H1 (cell line): ENCODE measurements around the gene PPP2R1A. TPM values are rescaled to one million over a fixed set of nuclear protein-coding genes. Genes with fewer than 3 reads are reported as not detected.
A peak's percentile ranks its signal among the peaks of the same experiment; 100 is the strongest.

Experiments
- CTCF ChIA-PET: fragments of 300-600 bp; sonication (Branson Sonifier 250); formaldehyde crosslinking; loops from one replicate; lab custom pipeline; 2021; ENCODE audit not compliant: partially characterized antibody; lab: Charles Lee
- POLR2A ChIA-PET: fragments of 300-600 bp; sonication (Branson Sonifier 250); formaldehyde crosslinking; loops from one replicate; lab custom pipeline; 2021; ENCODE audit warnings: inconsistent platforms; ENCODE audit not compliant: partially characterized antibody; lab: Charles Lee
- DNase-seq, 2 experiments: peaks; one replicate each; pipeline versions ENCODE4 v3.0.0 to v3.0.0-alpha.2; 2010 to 2022; ENCODE audit warnings: low spot score in 2 of 2, low read depth in 1 of 2, mixed read lengths in 1 of 2
- FAIRE-seq: peaks from 2 replicates; lab custom pipeline; 2011; peaks lifted over from hg19 to GRCh38; lab: Jason Lieb, UNC
- H2AFZ ChIP-seq: 2 replicates; pipeline ENCODE4 v1.8.1; 2012; ENCODE audit warnings: low read length, inconsistent platforms
- H2AK5ac ChIP-seq: 2 replicates; pipeline ENCODE4 v1.6.1; 2013; ENCODE audit warnings: low read depth, low read length
- H2BK120ac ChIP-seq: replicated peaks from 2 replicates; pipeline ENCODE3; 2013; ENCODE audit warnings: low read depth, low read length, inconsistent platforms
- H2BK12ac ChIP-seq: 2 replicates; pipeline ENCODE4 v1.6.1; 2013; ENCODE audit warnings: low read depth, low read length
- H2BK15ac ChIP-seq: 2 replicates; pipeline ENCODE4 v1.6.1; 2013; ENCODE audit warnings: low read length
- H2BK20ac ChIP-seq: 2 replicates; pipeline ENCODE4 v1.6.1; 2013; ENCODE audit warnings: low read length
- H2BK5ac ChIP-seq: 2 replicates; pipeline ENCODE4 v1.6.1; 2013; ENCODE audit warnings: low read depth, low read length
- H3K14ac ChIP-seq: 2 replicates; pipeline ENCODE4 v1.6.1; 2013; ENCODE audit warnings: inconsistent platforms; ENCODE audit not compliant: insufficient read length
- H3K18ac ChIP-seq: 2 replicates; pipeline ENCODE4 v1.6.1; 2013; ENCODE audit warnings: low read length; ENCODE audit errors: extremely low read depth
- H3K23ac ChIP-seq: 2 replicates; pipeline ENCODE4 v1.6.1; 2013; ENCODE audit warnings: inconsistent platforms; ENCODE audit not compliant: insufficient read length
- H3K23me2 ChIP-seq: 2 replicates; pipeline ENCODE4 v1.6.1; 2013; ENCODE audit warnings: low read depth, low read length
- H3K27ac ChIP-seq: 2 replicates; pipeline ENCODE4 v1.6.1; 2011; ENCODE audit warnings: low read depth, low read length, inconsistent platforms
- H3K27me3 ChIP-seq, 4 experiments: replicated peaks in 1 of 4; 1 replicate in 1 of 4; 2 replicates in 3 of 4; pipeline versions ENCODE4 v1.6.1 to v1.8.1; 2011 to 2013; ENCODE audit warnings: low read length in 3 of 4, mild to moderate bottlenecking in 3 of 4, inconsistent platforms in 2 of 4, mixed read lengths in 2 of 4, moderate library complexity in 1 of 4; ENCODE audit not compliant: control insufficient read depth in 3 of 4, insufficient read depth in 3 of 4; ENCODE audit errors: extremely low read depth in 1 of 4
- H3K36me3 ChIP-seq, 4 experiments: 2 replicates each; pipeline versions ENCODE4 v1.6.1 to v1.8.1; 2011 to 2013; ENCODE audit warnings: mild to moderate bottlenecking in 4 of 4, low read length in 3 of 4, moderate library complexity in 2 of 4, control low read depth in 1 of 4, inconsistent platforms in 1 of 4; ENCODE audit not compliant: insufficient read depth in 4 of 4, control insufficient read depth in 2 of 4
- H3K4ac ChIP-seq: replicated peaks from 2 replicates; pipeline ENCODE3; 2013; ENCODE audit warnings: low read length, low read depth, mixed read lengths, inconsistent platforms; ENCODE audit not compliant: insufficient read length
- H3K4me1 ChIP-seq, 4 experiments: replicated peaks in 1 of 4; 1 replicate in 1 of 4; 2 replicates in 3 of 4; pipeline versions ENCODE4 v1.6.1 to v1.8.1; 2011 to 2013; ENCODE audit warnings: low read length in 3 of 4, inconsistent platforms in 2 of 4, mixed read lengths in 1 of 4; ENCODE audit not compliant: insufficient read depth in 4 of 4, control insufficient read depth in 3 of 4
- H3K4me2 ChIP-seq, 2 experiments: 2 replicates each; pipeline versions ENCODE4 v1.6.1 to v1.8.1; 2011 to 2013; ENCODE audit warnings: low read depth in 2 of 2, low read length in 2 of 2, control low read depth in 1 of 2, inconsistent platforms in 1 of 2, mild to moderate bottlenecking in 1 of 2; ENCODE audit not compliant: insufficient read depth in 1 of 2
- H3K4me3 ChIP-seq, 4 experiments: fragments of 200-600, 300-600 bp in 1 of 4; sonication (generic), shearing (Covaris generic), sonication (Bioruptor Twin) in 1 of 4; 2 replicates each; pipeline versions ENCODE4 v1.5.1 to v1.8.1; 2011 to 2016; ENCODE audit warnings: low read length in 4 of 4, low read depth in 3 of 4, control low read depth in 2 of 4, inconsistent platforms in 2 of 4, mild to moderate bottlenecking in 2 of 4, mixed read lengths in 1 of 4, moderate library complexity in 1 of 4; ENCODE audit not compliant: insufficient read depth in 2 of 4; ENCODE audit errors: extremely low read depth in 1 of 4
- H3K56ac ChIP-seq: replicated peaks from 2 replicates; pipeline ENCODE3; 2013; ENCODE audit warnings: low read depth, mild to moderate bottlenecking, mixed read lengths, low read length, inconsistent platforms; ENCODE audit not compliant: insufficient read length
- H3K79me1 ChIP-seq: 2 replicates; pipeline ENCODE4 v1.6.1; 2013; ENCODE audit warnings: low read depth, low read length, control low read depth
- H3K79me2 ChIP-seq, 2 experiments: 2 replicates each; pipeline versions ENCODE4 v1.6.1 to v1.8.1; 2012 to 2013; ENCODE audit warnings: low read length in 2 of 2, mild to moderate bottlenecking in 2 of 2, inconsistent platforms in 1 of 2; ENCODE audit not compliant: insufficient read depth in 2 of 2, control insufficient read depth in 1 of 2
- H3K9ac ChIP-seq, 4 experiments: replicated peaks in 1 of 4; 1 replicate in 1 of 4; 2 replicates in 3 of 4; pipeline versions ENCODE4 v1.6.1 to v1.8.1; 2011 to 2013; ENCODE audit warnings: low read depth in 3 of 4, low read length in 3 of 4, control low read depth in 2 of 4, mild to moderate bottlenecking in 2 of 4, moderate library complexity in 2 of 4, inconsistent platforms in 1 of 4; ENCODE audit errors: extremely low read depth in 1 of 4
- H3K9me3 ChIP-seq, 2 experiments: 2 replicates each; pipeline versions ENCODE4 v1.6.1 to v1.8.1; 2012 to 2013; ENCODE audit warnings: mild to moderate bottlenecking in 2 of 2, moderate library complexity in 2 of 2, control low read depth in 1 of 2, inconsistent platforms in 1 of 2, low read depth in 1 of 2, low read length in 1 of 2, mixed read lengths in 1 of 2; ENCODE audit not compliant: insufficient read depth in 2 of 2
- H4K20me1 ChIP-seq, 2 experiments: replicated peaks in 1 of 2; 2 replicates each; pipeline versions ENCODE3 to v1.8.1; 2011 to 2013; ENCODE audit warnings: inconsistent platforms in 2 of 2, low read length in 2 of 2, mild to moderate bottlenecking in 1 of 2; ENCODE audit not compliant: insufficient read depth in 2 of 2, control insufficient read depth in 1 of 2
- H4K5ac ChIP-seq: 2 replicates; pipeline ENCODE4 v1.6.1; 2013; ENCODE audit warnings: low read length, low read depth, mixed read lengths, inconsistent platforms; ENCODE audit not compliant: insufficient read length
- H4K8ac ChIP-seq: 2 replicates; pipeline ENCODE4 v1.8.0; 2013; ENCODE audit warnings: mild to moderate bottlenecking, moderate library complexity, low read length, inconsistent platforms; ENCODE audit not compliant: insufficient read depth; ENCODE audit errors: extremely low read depth
- H4K91ac ChIP-seq: replicated peaks from 2 replicates; pipeline ENCODE3; 2013; ENCODE audit warnings: low read length, mixed read lengths, inconsistent platforms; ENCODE audit not compliant: insufficient read length
- ASH2L ChIP-seq: fragments of 200-600, 300-600 bp; sonication (generic); IDR thresholded peaks from one replicate; pipeline ENCODE4 v1.7.1; 2017; ENCODE audit warnings: low read length
- HDAC2 ChIP-seq, 2 experiments: fragments of 300-600 bp in 1 of 2; sonication (generic) in 1 of 2; IDR thresholded peaks; 2 replicates each; pipeline ENCODE4 v1.6.1; 2011 to 2012; ENCODE audit warnings: low read depth in 2 of 2, low read length in 2 of 2, mild to moderate bottlenecking in 2 of 2, moderate library complexity in 2 of 2, borderline replicate concordance in 1 of 2, inconsistent platforms in 1 of 2
- KDM4A ChIP-seq: IDR thresholded peaks from one replicate; pipeline ENCODE4 v1.7.1; 2012; ENCODE audit warnings: low read depth, mild to moderate bottlenecking, moderate library complexity, low read length, inconsistent platforms; ENCODE audit not compliant: severe bottlenecking
- MAFK ChIP-seq: IDR thresholded peaks from 2 replicates; pipeline ENCODE4 v1.6.1; 2012; ENCODE audit warnings: low read depth, mild to moderate bottlenecking, improper control_type of control experiment, low read length
- PHF8 ChIP-seq: fragments of 200-600 bp; sonication (generic); conservative IDR thresholded peaks from 2 replicates; pipeline ENCODE4 v1.7.1; 2012; ENCODE audit warnings: low read depth, mild to moderate bottlenecking, inconsistent platforms, low read length, moderate library complexity
- POLR2A ChIP-seq, 2 experiments: IDR thresholded peaks; 1 replicate in 1 of 2; 2 replicates in 1 of 2; pipeline ENCODE4 v1.6.1; 2011; ENCODE audit warnings: low read depth in 2 of 2, low read length in 2 of 2, mild to moderate bottlenecking in 2 of 2; ENCODE audit errors: control extremely low read depth in 1 of 2
- RBBP5 ChIP-seq: IDR thresholded peaks from 2 replicates; pipeline ENCODE4 v1.7.1; 2012; ENCODE audit warnings: low read depth, mild to moderate bottlenecking, inconsistent platforms, low read length, moderate library complexity, borderline replicate concordance
- TAF1 ChIP-seq: IDR thresholded peaks from 2 replicates; pipeline ENCODE4 v1.6.1; 2011; ENCODE audit warnings: mild to moderate bottlenecking, low read depth, low read length
- YY1 ChIP-seq: IDR thresholded peaks from 2 replicates; pipeline ENCODE4 v1.6.1; 2011; ENCODE audit warnings: low read depth, mild to moderate bottlenecking, low read length
- WGBS, 2 experiments: shearing (Covaris generic) in 1 of 2; methylation state at CpG; one replicate each; pipeline versions ENCODE4 v1.1.6 to v1.1.7; 2013 to 2015; ENCODE audit warnings: low lambda C conversion rate in 2 of 2, mixed read lengths in 2 of 2, inconsistent platforms in 1 of 2, low coverage in 1 of 2, missing lambda C conversion rate in 1 of 2; ENCODE audit not compliant: insufficient replicate concordance in 2 of 2, insufficient coverage in 1 of 2, insufficient read length in 1 of 2; ENCODE audit errors: extremely low coverage in 1 of 2, missing lambda C conversion rate in 1 of 2; 5-methylcytosine and 5-hydroxymethylcytosine counted together
- polyA plus RNA-seq, 7 experiments: library from polyadenylated mRNA; depleted of rRNA in 3 of 7; stranded (reverse) in 5 of 7; unstranded in 2 of 7; fragments of >200 nt in 5 of 7; fragments of 200-250 nt in 2 of 7; gene quantifications; 1 replicate in 5 of 7; 2 replicates in 1 of 7; 4 replicates in 1 of 7; pipeline versions ENCODE4 v1.2.1 to v1.2.3, GENCODE V29; 2011 to 2013; ENCODE audit warnings: missing spikeins in 2 of 7, mixed read lengths in 2 of 7
- total RNA-seq: library from RNA; stranded (reverse); fragmentation: NEBNext Ultra II Directional; extraction: Animal tissue kit (Norgen Biotek cat#: 25700); gene quantifications from 2 replicates; pipeline ENCODE4 v1.2.1, GENCODE V29; 2021

PPP2R1A gene
- total and polyA plus RNA-seq, 2 of the 8 experiments (the other 6 are each of a cell fraction or from before 2014, with no cell fraction given), result 380 to 382 TPM

- H2BK120ac ChIP-seq, result peak within 1 kb of the TSS; percentile 69
- H3K4me2 ChIP-seq, result peak within 1 kb of the TSS; percentile 82 to 92
- peak within 1 kb of the TSS; percentile 92 for H3K4ac ChIP-seq
- ChIA-PET POLR2A (interaction anchor here (1.2 to 2.3 kb wide), 7 partner anchors 11 to 123 kb away, joined by 3 to 8 read pairs (median 4); partner anchors contain the start of genes PPP2R1A and ZNF432), CTCF (interaction anchor here (1.4 to 1.6 kb wide), 3 partner anchors 13 to 32 kb away, joined by 3 to 4 read pairs (median 3); partner anchors contain the start of gene ZNF616)
- peak within 1 kb of the TSS; percentile 20 for H4K5ac ChIP-seq
- peaks cover 0 to 7% (median 1%) of the 10 kb centered on the region in 4 experiments; a peak in 4 of 7 replicates for H3K4me1 ChIP-seq
- H3K23me2 ChIP-seq, result peaks cover 13% of the 10 kb centered on the region
- DNase-seq (peak; percentile 73 to 94), FAIRE-seq (peak; percentile 74)
- peak within 1 kb of the TSS; percentile 83; the same call in 1 of the 2 replicates for H2BK5ac ChIP-seq
- H3K36me3 ChIP-seq, result peaks cover 5 to 22% (median 10%) of the 10 kb centered on the region in 4 experiments
- H4K20me1 ChIP-seq, result no peaks in the 10 kb centered on the region
- peak within 1 kb of the TSS; percentile 50 to 80 (median 59) for H3K9ac ChIP-seq
- 0 out of 2 replicates have a peak within 1 kb of the TSS, but pooled peaks have one; percentile 34 for H2BK20ac ChIP-seq
- no peaks in the 10 kb centered on the region for H3K79me1 ChIP-seq
- H3K79me2 ChIP-seq, result 0 out of 4 replicates have a peak, but pooled peaks cover 0 to 2% of the 10 kb centered on the region in 2 experiments
- H3K27ac ChIP-seq, result peak within 1 kb of the TSS; percentile 44; the same call in 1 of the 2 replicates
- no peak within 1 kb of the TSS for H3K23ac ChIP-seq
- WGBS, 2 experiments, result 17% methylated on average over 27 of the region's 37 CpGs; no CpG with 5 or more reads in 1 of the 2 experiments
- H2AK5ac ChIP-seq, result no peak within 1 kb of the TSS
- H4K8ac ChIP-seq, result peak within 1 kb of the TSS; percentile 77; the same call in 1 of the 2 replicates
- peak within 1 kb of the TSS; percentile 94 for H2BK12ac ChIP-seq
- peak within 1 kb of the TSS; percentile 44 for H4K91ac ChIP-seq
- peak within 1 kb of the TSS; percentile 63 for H3K56ac ChIP-seq
- peak within 1 kb of the TSS; percentile 83 for H3K18ac ChIP-seq
- H3K27me3 ChIP-seq, result no peaks in the 10 kb centered on the region; a peak in 2 of 7 replicates
- peak within 1 kb of the TSS; percentile 90 for H2BK15ac ChIP-seq
- no peaks in the 10 kb centered on the region for H3K9me3 ChIP-seq
- 0 out of 4 replicates have a peak, but pooled peaks of 1 of the 2 experiments have one; percentile 65 for TF ChIP-seq HDAC2 (IDR thresholded peaks at IDR 0.05; ENCODE audit: borderline replicate concordance in 1 of 2, low read depth in 2 of 2, low read length in 2 of 2)
- TF ChIP-seq MAFK, result no peak
- TF ChIP-seq ASH2L, result peak; percentile 50
- TF ChIP-seq YY1, result no peak
- TF ChIP-seq KDM4A, result peak; percentile 47
- TF ChIP-seq POLR2A (IDR thresholded peaks at IDR 0.05; ENCODE audit: control extremely low read depth in 1 of 2, low read depth in 2 of 2, low read length in 2 of 2), result peak in 1 of 2 experiments; percentile 55; a peak in 1 of 3 replicates
- peak; percentile 63; the same call in 1 of the 2 replicates for TF ChIP-seq TAF1
- 0 out of 2 replicates have a peak, but pooled peaks have one; percentile 27 for TF ChIP-seq PHF8
- peak; percentile 66; the same call in 1 of the 2 replicates for TF ChIP-seq RBBP5
- TF ChIP-seq, all 59 proteins: peak for 7
- H2AFZ ChIP-seq, result peak within 1 kb of the TSS; percentile 85
- H3K4me3 ChIP-seq, result peak within 1 kb of the TSS; percentile 89 to 98 (median 92)
- peak within 1 kb of the TSS; percentile 79 for H3K14ac ChIP-seq
Measured at GRCh38 chr19:52171321-52172169, 18.3 kb upstream of the PPP2R1A start, which contains the start of gene ZNF836. Gene ZNF836, minus strand, starts transcription at chr19:52171621. Its CDS starts 3,549 bp downstream, at chr19:52168072.
